GM10847 (cell line): ENCODE data around the gene ITGAE.

Source experiments
- POLR2A ChIP-seq: IDR thresholded peaks from 2 replicates; pipeline ENCODE4 v1.6.1; 2011; ENCODE audit not compliant: insufficient read length; ENCODE audit errors: extremely low read depth

The ITGAE gene

DNA sequence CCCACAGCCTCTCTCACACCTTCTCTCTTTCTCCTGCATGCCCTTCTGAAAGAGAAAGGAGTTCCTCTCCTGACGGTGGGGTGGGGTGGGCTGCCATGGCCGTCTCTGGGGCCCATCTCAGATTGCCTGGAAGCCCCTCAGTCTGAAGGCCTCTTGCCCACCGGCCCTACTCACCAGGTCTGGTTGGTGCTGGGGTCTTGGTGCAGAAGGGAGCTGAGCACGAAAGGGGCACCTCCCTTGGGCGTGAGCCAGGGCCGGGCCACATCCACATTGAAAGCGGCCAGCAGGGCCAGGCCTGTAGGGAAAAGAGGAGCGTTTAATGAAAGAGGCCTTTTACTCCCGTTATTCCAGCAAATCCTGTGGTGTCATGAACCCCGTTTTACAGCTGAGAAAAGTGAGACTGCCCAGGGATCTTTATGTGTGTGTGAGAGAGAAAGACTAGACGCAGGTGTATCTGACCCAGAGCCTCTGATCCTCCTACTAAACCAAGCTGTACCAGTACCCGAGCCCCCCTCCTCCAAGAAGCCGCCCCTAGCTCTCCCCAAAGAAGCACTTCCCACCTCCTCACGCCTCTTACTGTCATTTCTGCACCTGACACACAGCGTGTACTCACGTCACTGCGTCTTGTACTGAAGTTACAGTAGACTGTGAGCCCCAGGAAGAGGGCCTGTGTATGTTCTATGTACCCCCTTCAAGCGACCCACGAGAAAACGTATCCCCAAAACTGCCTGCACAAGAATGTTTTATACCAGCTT lies 23.4 kb downstream of the ITGAE start:
- TF ChIP-seq POLR2A: no peak

- TF ChIP-seq POLR2A: no peak
Measured at GRCh38 chr17:3773966-3774365, 27.0 kb downstream of the ITGAE start.

DNA sequence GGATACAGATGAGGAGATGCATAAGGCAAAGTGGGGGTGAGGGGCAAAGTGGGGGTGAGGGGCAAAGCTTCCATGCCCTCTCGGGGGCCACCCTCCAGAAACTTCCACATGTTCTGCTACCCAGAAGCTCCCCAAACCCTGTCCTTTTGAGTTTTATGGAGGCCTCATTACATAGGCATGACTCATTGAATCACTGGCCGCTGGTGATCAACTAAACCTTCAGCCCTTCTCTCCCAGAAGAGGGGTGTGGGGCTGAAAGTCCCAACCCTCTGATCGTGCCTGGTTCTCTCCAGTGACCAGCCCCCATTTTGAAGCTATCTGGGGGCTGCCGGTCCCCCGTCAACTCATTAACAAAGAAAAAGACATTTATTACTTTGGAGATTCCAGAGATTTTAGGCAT lies 27.5 kb downstream of the ITGAE start:
- no peak for TF ChIP-seq POLR2A

- TF ChIP-seq POLR2A: no peak
Measured at GRCh38 chr17:3772764-3773163, 28.2 kb downstream of the ITGAE start.

GRCh38 chr17:3771140-3771539 lies 29.8 kb downstream of the ITGAE start:
- TF ChIP-seq POLR2A: no peak

DNA sequence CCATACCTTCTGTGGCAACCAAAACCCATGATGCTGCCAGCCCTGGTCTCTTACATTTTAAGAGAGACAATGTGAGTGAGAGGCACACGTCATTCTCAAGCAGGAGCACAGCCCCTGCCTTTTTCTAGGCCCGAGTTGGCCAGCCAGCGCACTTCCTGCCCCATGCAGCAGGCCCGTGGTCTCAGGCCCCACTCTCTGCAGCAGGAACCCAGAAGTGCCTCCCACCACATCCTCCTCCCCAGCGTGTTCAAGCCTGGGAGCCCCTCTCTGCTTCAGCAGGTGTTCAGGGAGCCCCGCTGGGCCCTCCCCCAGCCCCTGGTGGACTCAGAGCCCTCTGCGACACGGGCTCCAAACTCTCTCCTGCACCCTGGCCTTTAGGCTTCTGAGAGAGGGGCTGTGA lies 30.5 kb downstream of the ITGAE start:
- no peak for TF ChIP-seq POLR2A

DNA sequence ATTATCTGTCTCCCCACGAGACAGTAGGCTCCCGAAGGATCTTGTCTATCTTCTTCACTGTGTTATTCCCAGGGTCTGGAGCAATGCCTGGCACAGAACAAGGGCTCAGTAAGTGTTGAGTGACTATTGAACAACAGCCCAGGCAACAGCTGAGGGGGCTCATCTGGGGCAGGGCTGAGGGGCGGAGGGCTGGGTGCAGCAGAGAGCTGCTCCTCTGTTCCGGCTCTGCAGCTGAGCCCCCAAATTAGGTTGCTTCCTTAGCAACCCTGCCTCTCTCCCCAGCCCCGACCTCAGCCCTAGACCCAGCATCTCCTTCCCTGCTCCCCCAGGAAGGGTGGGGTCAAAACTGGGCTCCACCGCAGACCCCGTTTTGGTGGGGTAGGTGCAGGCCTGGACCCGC lies 32.2 kb downstream of the ITGAE start:
- TF ChIP-seq POLR2A: no peak

GRCh38 chr17:3768341-3768740 lies 32.6 kb downstream of the ITGAE start:
- TF ChIP-seq POLR2A: no peak

GRCh38 chr17:3766779-3767178 lies 34.2 kb downstream of the ITGAE start:
- TF ChIP-seq POLR2A: no peak

DNA sequence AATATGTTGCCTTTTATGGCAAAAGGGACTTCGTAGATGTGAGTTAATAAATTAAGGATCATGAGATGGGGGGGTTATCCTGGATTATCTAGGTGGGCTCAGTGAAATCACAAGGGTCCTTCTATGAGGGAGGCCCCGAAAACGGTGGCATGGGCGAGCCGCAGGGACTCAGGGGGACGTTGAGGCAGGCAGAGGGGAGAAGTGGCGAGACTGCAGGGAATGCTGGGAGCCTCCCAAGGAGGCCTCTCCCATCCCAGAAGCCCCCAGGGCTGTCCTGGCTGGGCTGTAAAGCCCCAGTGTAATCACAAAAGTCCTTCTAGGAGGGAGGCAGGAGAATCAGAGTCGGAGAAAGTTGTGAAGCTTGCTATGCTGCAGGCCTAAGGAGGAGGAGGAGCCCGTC lies 35.0 kb downstream of the ITGAE start:
- no peak for TF ChIP-seq POLR2A

DNA sequence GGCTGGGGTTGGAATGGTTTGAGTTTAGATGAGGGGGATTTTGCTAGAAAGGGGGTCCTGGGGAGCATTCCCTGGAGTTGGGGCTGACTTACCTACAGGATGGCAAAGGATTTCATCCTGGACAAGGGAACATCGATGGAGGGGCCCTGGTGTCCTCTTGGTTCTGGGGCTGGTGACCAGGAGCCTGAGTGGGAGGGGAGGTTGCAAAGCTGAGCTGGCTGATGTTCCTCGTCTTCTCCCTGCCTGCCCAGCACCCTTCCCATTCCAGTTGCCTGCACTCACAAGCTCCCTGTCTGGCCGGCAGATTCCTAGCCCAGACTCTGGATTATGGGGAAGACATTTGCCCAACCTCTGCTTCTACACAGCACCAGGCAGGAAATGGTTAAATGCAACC lies 37.2 kb downstream of the ITGAE start:
- no peak for TF ChIP-seq POLR2A

- no peak for TF ChIP-seq POLR2A
Measured at GRCh38 chr17:3762922-3763776, 37.8 kb downstream of the ITGAE start.

DNA sequence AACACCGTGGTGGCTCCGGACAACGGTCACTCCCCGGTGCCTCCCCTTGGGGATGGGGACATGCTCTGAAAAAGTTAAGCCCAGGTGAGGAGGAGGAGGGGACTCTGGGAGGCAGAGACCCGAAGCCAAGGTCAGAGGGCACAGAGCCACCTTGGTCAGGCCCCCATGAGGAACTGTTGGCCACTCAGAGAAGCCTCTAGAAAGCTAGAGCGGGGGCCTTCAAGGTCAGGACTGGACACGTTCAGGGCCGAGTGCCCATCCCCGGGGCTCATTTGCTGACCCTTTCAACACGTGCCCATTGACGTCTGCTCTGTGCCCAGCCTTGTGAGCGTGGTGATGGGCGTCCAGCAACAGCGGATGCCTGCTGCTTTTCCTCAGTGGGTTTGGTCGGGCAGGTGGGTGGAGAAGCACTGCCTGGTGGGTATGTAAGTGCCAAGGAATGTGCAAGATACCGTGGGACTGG lies 39.0 kb downstream of the ITGAE start:
- TF ChIP-seq POLR2A: no peak

- no peak for TF ChIP-seq POLR2A
Measured at GRCh38 chr17:3761036-3761917, 39.7 kb downstream of the ITGAE start.

DNA sequence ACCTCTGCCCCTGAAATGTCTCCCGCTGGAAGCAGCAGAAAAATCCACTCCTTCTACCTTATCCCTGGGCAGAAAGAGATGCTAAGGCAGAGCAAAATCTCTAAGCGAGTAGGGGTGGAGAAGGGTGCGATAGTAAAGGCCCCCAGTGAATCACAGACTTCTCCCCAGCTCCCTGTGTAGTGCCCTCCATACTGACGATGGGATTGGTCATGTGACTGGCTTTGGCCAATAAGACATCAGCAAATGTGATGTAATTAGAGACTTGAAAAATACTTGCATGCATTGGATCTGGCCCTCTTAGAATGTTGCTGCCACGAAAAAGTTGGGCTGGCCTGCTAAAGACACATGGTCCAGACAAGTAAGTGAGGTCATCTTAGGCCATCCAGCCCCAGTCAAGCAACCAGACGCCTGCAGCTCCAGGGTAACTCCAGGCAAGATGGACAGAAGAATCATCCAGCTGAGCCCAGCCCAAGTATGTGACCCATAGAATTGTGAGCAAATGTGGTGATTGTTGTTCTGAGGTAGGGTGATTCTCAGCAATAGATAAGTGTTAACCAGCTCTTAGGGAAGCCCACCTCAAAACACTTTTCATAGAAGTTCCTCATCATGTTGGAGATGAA lies 41.3 kb downstream of the ITGAE start:
- TF ChIP-seq POLR2A: no peak
